H1 (cell line): ENCODE measurements around the gene ITGAE. TPM values are rescaled to one million over a fixed set of nuclear protein-coding genes. Genes with fewer than 3 reads are reported as not detected.

ENCODE experiments used
- BRCA1 ChIP-seq: IDR thresholded peaks from 2 replicates; pipeline ENCODE4 v1.6.1; 2012; ENCODE audit warnings: low read depth, low read length, improper control_type of control experiment
- CBX8 ChIP-seq: fragments of 300-800, 300-1000 bp; sonication (generic); IDR thresholded peaks from 2 replicates; pipeline ENCODE4 v1.7.1; 2016; ENCODE audit warnings: low read depth, low read length, borderline replicate concordance
- EP300 ChIP-seq, 2 experiments: IDR thresholded peaks; 1 replicate in 1 of 2; 2 replicates in 1 of 2; pipeline ENCODE4 v1.6.1; 2011 to 2012; ENCODE audit warnings: low read depth in 2 of 2, low read length in 2 of 2, mild to moderate bottlenecking in 2 of 2, borderline replicate concordance in 1 of 2, inconsistent platforms in 1 of 2, moderate library complexity in 1 of 2
- GABPA ChIP-seq: IDR thresholded peaks from 2 replicates; pipeline ENCODE4 v1.6.1; 2011; ENCODE audit warnings: mild to moderate bottlenecking, low read length, moderate library complexity, borderline replicate concordance; ENCODE audit not compliant: insufficient read depth
- RBBP5 ChIP-seq: IDR thresholded peaks from 2 replicates; pipeline ENCODE4 v1.7.1; 2012; ENCODE audit warnings: low read depth, mild to moderate bottlenecking, inconsistent platforms, low read length, moderate library complexity, borderline replicate concordance
- SP4 ChIP-seq: IDR thresholded peaks from 2 replicates; pipeline ENCODE4 v1.6.1; 2012; ENCODE audit warnings: low read length, inconsistent platforms
- TCF12 ChIP-seq: IDR thresholded peaks from 2 replicates; pipeline ENCODE4 v1.6.1; 2011; ENCODE audit warnings: low read depth, mild to moderate bottlenecking, low read length
- polyA plus RNA-seq, 7 experiments: library from polyadenylated mRNA; depleted of rRNA in 3 of 7; stranded (reverse) in 5 of 7; unstranded in 2 of 7; fragments of >200 nt in 5 of 7; fragments of 200-250 nt in 2 of 7; gene quantifications; 1 replicate in 5 of 7; 2 replicates in 1 of 7; 4 replicates in 1 of 7; pipeline versions ENCODE4 v1.2.1 to v1.2.3, GENCODE V29; 2011 to 2013; ENCODE audit warnings: missing spikeins in 2 of 7, mixed read lengths in 2 of 7
- total RNA-seq: library from RNA; stranded (reverse); fragmentation: NEBNext Ultra II Directional; extraction: Animal tissue kit (Norgen Biotek cat#: 25700); gene quantifications from 2 replicates; pipeline ENCODE4 v1.2.1, GENCODE V29; 2021
- TF ChIP-seq, protein P1 (sequence below): fragments of 300-600 bp; sonication (generic); IDR thresholded peaks from 2 replicates; pipeline ENCODE4 v1.7.1; 2012; ENCODE audit warnings: low read length, moderate library complexity, mild to moderate bottlenecking, inconsistent platforms; ENCODE audit not compliant: insufficient replicate concordance
- TF ChIP-seq, protein P2 (sequence below), 3 experiments: IDR thresholded peaks; 1 replicate in 2 of 3; 2 replicates in 1 of 3; pipeline versions ENCODE4 v1.5.1 to v1.6.1; 2011; ENCODE audit warnings: low read length in 3 of 3, mild to moderate bottlenecking in 3 of 3, inconsistent platforms in 2 of 3, low read depth in 1 of 3, moderate library complexity in 1 of 3; ENCODE audit not compliant: insufficient read depth in 1 of 3; ENCODE audit errors: control extremely low read depth in 1 of 3

Gene ITGAE
- total and polyA plus RNA-seq, 2 of the 8 experiments (the other 6 are each of a cell fraction or from before 2014, with no cell fraction given): 23.2 to 43.1 TPM

DNA sequence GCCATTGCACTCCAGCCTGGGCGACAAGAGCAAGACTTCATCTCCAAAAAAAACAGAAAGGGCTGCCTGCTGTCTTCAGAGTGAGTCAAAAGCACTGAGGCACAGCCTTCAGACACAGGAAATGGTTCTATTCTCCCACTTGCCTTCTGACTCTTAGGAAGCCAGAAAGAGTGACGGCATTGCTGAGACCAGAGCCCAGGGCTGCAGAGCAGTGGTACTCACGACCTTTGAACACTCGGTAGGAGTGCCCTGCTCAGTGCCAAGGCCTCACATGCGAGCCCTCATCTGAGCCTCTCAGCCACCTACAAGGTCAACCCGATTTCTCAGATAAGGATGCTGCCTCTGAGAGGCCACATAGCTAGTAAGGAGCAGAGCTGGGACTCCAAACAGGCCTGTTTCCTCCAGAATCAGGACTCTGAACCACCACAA lies 3.5 kb upstream of the ITGAE start (continued):
- TF ChIP-seq, protein P1, sequence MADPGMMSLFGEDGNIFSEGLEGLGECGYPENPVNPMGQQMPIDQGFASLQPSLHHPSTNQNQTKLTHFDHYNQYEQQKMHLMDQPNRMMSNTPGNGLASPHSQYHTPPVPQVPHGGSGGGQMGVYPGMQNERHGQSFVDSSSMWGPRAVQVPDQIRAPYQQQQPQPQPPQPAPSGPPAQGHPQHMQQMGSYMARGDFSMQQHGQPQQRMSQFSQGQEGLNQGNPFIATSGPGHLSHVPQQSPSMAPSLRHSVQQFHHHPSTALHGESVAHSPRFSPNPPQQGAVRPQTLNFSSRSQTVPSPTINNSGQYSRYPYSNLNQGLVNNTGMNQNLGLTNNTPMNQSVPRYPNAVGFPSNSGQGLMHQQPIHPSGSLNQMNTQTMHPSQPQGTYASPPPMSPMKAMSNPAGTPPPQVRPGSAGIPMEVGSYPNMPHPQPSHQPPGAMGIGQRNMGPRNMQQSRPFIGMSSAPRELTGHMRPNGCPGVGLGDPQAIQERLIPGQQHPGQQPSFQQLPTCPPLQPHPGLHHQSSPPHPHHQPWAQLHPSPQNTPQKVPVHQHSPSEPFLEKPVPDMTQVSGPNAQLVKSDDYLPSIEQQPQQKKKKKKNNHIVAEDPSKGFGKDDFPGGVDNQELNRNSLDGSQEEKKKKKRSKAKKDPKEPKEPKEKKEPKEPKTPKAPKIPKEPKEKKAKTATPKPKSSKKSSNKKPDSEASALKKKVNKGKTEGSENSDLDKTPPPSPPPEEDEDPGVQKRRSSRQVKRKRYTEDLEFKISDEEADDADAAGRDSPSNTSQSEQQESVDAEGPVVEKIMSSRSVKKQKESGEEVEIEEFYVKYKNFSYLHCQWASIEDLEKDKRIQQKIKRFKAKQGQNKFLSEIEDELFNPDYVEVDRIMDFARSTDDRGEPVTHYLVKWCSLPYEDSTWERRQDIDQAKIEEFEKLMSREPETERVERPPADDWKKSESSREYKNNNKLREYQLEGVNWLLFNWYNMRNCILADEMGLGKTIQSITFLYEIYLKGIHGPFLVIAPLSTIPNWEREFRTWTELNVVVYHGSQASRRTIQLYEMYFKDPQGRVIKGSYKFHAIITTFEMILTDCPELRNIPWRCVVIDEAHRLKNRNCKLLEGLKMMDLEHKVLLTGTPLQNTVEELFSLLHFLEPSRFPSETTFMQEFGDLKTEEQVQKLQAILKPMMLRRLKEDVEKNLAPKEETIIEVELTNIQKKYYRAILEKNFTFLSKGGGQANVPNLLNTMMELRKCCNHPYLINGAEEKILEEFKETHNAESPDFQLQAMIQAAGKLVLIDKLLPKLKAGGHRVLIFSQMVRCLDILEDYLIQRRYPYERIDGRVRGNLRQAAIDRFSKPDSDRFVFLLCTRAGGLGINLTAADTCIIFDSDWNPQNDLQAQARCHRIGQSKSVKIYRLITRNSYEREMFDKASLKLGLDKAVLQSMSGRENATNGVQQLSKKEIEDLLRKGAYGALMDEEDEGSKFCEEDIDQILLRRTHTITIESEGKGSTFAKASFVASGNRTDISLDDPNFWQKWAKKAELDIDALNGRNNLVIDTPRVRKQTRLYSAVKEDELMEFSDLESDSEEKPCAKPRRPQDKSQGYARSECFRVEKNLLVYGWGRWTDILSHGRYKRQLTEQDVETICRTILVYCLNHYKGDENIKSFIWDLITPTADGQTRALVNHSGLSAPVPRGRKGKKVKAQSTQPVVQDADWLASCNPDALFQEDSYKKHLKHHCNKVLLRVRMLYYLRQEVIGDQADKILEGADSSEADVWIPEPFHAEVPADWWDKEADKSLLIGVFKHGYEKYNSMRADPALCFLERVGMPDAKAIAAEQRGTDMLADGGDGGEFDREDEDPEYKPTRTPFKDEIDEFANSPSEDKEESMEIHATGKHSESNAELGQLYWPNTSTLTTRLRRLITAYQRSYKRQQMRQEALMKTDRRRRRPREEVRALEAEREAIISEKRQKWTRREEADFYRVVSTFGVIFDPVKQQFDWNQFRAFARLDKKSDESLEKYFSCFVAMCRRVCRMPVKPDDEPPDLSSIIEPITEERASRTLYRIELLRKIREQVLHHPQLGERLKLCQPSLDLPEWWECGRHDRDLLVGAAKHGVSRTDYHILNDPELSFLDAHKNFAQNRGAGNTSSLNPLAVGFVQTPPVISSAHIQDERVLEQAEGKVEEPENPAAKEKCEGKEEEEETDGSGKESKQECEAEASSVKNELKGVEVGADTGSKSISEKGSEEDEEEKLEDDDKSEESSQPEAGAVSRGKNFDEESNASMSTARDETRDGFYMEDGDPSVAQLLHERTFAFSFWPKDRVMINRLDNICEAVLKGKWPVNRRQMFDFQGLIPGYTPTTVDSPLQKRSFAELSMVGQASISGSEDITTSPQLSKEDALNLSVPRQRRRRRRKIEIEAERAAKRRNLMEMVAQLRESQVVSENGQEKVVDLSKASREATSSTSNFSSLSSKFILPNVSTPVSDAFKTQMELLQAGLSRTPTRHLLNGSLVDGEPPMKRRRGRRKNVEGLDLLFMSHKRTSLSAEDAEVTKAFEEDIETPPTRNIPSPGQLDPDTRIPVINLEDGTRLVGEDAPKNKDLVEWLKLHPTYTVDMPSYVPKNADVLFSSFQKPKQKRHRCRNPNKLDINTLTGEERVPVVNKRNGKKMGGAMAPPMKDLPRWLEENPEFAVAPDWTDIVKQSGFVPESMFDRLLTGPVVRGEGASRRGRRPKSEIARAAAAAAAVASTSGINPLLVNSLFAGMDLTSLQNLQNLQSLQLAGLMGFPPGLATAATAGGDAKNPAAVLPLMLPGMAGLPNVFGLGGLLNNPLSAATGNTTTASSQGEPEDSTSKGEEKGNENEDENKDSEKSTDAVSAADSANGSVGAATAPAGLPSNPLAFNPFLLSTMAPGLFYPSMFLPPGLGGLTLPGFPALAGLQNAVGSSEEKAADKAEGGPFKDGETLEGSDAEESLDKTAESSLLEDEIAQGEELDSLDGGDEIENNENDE: no peak
- TF ChIP-seq EP300 (IDR thresholded peaks at IDR 0.05; ENCODE audit: borderline replicate concordance in 1 of 2, low read depth in 2 of 2, low read length in 2 of 2): no peak
- TF ChIP-seq, protein P2, sequence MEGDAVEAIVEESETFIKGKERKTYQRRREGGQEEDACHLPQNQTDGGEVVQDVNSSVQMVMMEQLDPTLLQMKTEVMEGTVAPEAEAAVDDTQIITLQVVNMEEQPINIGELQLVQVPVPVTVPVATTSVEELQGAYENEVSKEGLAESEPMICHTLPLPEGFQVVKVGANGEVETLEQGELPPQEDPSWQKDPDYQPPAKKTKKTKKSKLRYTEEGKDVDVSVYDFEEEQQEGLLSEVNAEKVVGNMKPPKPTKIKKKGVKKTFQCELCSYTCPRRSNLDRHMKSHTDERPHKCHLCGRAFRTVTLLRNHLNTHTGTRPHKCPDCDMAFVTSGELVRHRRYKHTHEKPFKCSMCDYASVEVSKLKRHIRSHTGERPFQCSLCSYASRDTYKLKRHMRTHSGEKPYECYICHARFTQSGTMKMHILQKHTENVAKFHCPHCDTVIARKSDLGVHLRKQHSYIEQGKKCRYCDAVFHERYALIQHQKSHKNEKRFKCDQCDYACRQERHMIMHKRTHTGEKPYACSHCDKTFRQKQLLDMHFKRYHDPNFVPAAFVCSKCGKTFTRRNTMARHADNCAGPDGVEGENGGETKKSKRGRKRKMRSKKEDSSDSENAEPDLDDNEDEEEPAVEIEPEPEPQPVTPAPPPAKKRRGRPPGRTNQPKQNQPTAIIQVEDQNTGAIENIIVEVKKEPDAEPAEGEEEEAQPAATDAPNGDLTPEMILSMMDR (IDR thresholded peaks at IDR 0.05; ENCODE audit: control extremely low read depth in 1 of 3, insufficient read depth in 1 of 3, low read depth in 1 of 3, low read length in 3 of 3): no peak
- TF ChIP-seq TCF12: no peak
- TF ChIP-seq BRCA1: no peak
- no peak for TF ChIP-seq CBX8
- TF ChIP-seq SP4: no peak
- TF ChIP-seq RBBP5: no peak
- no peak for TF ChIP-seq GABPA
